Activated CD8-positive, alpha-beta memory T cell treated with anti-CD3 and anti-CD28 coated beads for 24 hours (primary cell): ENCODE measurements around the gene BEST1.

Experiments used
- DNase-seq: peaks from one replicate; pipeline ENCODE4 v3.0.0-alpha.2; 2020

BEST1 gene

GRCh38 chr11:61950035-61950547, at the start of gene BEST1:
Gene BEST1 (plus strand): TSS chr11:61950351. CDS start chr11:61951807, 1,456 bp downstream.
- no peak for DNase-seq

- DNase-seq: no peak
Observed at GRCh38 chr11:61901397-61901796, 48.8 kb upstream of the BEST1 start.

- DNase-seq: no peak
Observed at GRCh38 chr11:61902313-61902712, 47.8 kb upstream of the BEST1 start.

GRCh38 chr11:61903845-61904244, 46.3 kb upstream of the BEST1 start:
- no peak for DNase-seq

- no peak for DNase-seq
Observed at GRCh38 chr11:61904539-61905048, 45.6 kb upstream of the BEST1 start.

- no peak for DNase-seq
Observed at GRCh38 chr11:61905067-61905696, 45.0 kb upstream of the BEST1 start.

GRCh38 chr11:61905801-61906521, 44.2 kb upstream of the BEST1 start:
- DNase-seq: no peak

GRCh38 chr11:61906522-61906909, 43.6 kb upstream of the BEST1 start:
- no peak for DNase-seq

GRCh38 chr11:61907282-61907681, 42.9 kb upstream of the BEST1 start:
- DNase-seq: no peak

- DNase-seq: no peak
Observed at GRCh38 chr11:61907871-61908729, 42.1 kb upstream of the BEST1 start.

- no peak for DNase-seq
Observed at GRCh38 chr11:61908730-61909316, 41.3 kb upstream of the BEST1 start.

- DNase-seq: no peak
Observed at GRCh38 chr11:61910187-61911127, 39.7 kb upstream of the BEST1 start.

GRCh38 chr11:61911128-61911700, 38.9 kb upstream of the BEST1 start:
- DNase-seq: no peak

GRCh38 chr11:61911701-61912529, 38.2 kb upstream of the BEST1 start:
- DNase-seq: no peak

GRCh38 chr11:61912530-61912898, 37.6 kb upstream of the BEST1 start:
- DNase-seq: no peak

- no peak for DNase-seq
Observed at GRCh38 chr11:61912991-61913698, 37.0 kb upstream of the BEST1 start.

GRCh38 chr11:61913699-61914395, 36.3 kb upstream of the BEST1 start:
- no peak for DNase-seq

- no peak for DNase-seq
Observed at GRCh38 chr11:61914471-61915171, 35.5 kb upstream of the BEST1 start.
